H1 (cell line): ENCODE data around the gene PRKCA. TPM values are rescaled to one million over a fixed set of nuclear protein-coding genes. Genes with fewer than 3 reads are reported as not detected.

Source experiments
- ASH2L ChIP-seq: fragments of 200-600, 300-600 bp; sonication (generic); IDR thresholded peaks from one replicate; pipeline ENCODE4 v1.7.1; 2017; ENCODE audit warnings: low read length
- BCL11A ChIP-seq, 2 experiments: IDR thresholded peaks; one replicate each; pipeline ENCODE4 v1.6.1; 2011; ENCODE audit warnings: low read depth in 2 of 2, low read length in 2 of 2, mild to moderate bottlenecking in 2 of 2
- CHD2 ChIP-seq: IDR thresholded peaks from 2 replicates; pipeline ENCODE4 v1.6.1; 2012; ENCODE audit warnings: low read length, improper control_type of control experiment
- CHD7 ChIP-seq: fragments of 300-600 bp; sonication (generic); IDR thresholded peaks from 2 replicates; pipeline ENCODE4 v1.7.1; 2012; ENCODE audit warnings: low read length, moderate library complexity, mild to moderate bottlenecking, inconsistent platforms; ENCODE audit not compliant: insufficient replicate concordance
- EP300 ChIP-seq, 2 experiments: IDR thresholded peaks; 1 replicate in 1 of 2; 2 replicates in 1 of 2; pipeline ENCODE4 v1.6.1; 2011 to 2012; ENCODE audit warnings: low read depth in 2 of 2, low read length in 2 of 2, mild to moderate bottlenecking in 2 of 2, borderline replicate concordance in 1 of 2, inconsistent platforms in 1 of 2, moderate library complexity in 1 of 2
- JUN ChIP-seq: IDR thresholded peaks from 2 replicates; pipeline ENCODE4 v1.6.1; 2011; ENCODE audit warnings: low read depth, mild to moderate bottlenecking, improper control_type of control experiment, low read length
- KDM1A ChIP-seq: fragments of 200-600, 300-600 bp; sonication (generic); IDR thresholded peaks from 2 replicates; pipeline ENCODE4 v1.7.1; 2016; ENCODE audit warnings: mild to moderate bottlenecking, low read length, borderline replicate concordance
- RAD21 ChIP-seq, 2 experiments: IDR thresholded peaks in 1 of 2; conservative IDR thresholded peaks in 1 of 2; 2 replicates each; pipeline ENCODE4 v1.6.1; 2011; ENCODE audit warnings: low read depth in 2 of 2, low read length in 2 of 2, improper control_type of control experiment in 1 of 2, inconsistent platforms in 1 of 2, mild to moderate bottlenecking in 1 of 2, moderate library complexity in 1 of 2
- SP2 ChIP-seq: IDR thresholded peaks from 2 replicates; pipeline ENCODE4 v1.6.1; 2012; ENCODE audit warnings: mild to moderate bottlenecking, low read length, inconsistent platforms
- SRF ChIP-seq: IDR thresholded peaks from 2 replicates; pipeline ENCODE4 v1.6.1; 2011; ENCODE audit warnings: mild to moderate bottlenecking, low read depth, low read length, moderate library complexity
- SUZ12 ChIP-seq: fragments of 200-600 bp; sonication (generic); IDR thresholded peaks from 2 replicates; pipeline ENCODE4 v1.6.1; 2012; ENCODE audit warnings: mild to moderate bottlenecking, inconsistent platforms, low read length, moderate library complexity, mixed read lengths
- TAF1 ChIP-seq: IDR thresholded peaks from 2 replicates; pipeline ENCODE4 v1.6.1; 2011; ENCODE audit warnings: mild to moderate bottlenecking, low read depth, low read length
- TEAD4 ChIP-seq: IDR thresholded peaks from 2 replicates; pipeline ENCODE4 v1.6.1; 2012; ENCODE audit warnings: low read depth, low read length, inconsistent platforms, mixed read lengths
- polyA plus RNA-seq, 7 experiments: library from polyadenylated mRNA; depleted of rRNA in 3 of 7; stranded (reverse) in 5 of 7; unstranded in 2 of 7; fragments of >200 nt in 5 of 7; fragments of 200-250 nt in 2 of 7; gene quantifications; 1 replicate in 5 of 7; 2 replicates in 1 of 7; 4 replicates in 1 of 7; pipeline versions ENCODE4 v1.2.1 to v1.2.3, GENCODE V29; 2011 to 2013; ENCODE audit warnings: missing spikeins in 2 of 7, mixed read lengths in 2 of 7
- total RNA-seq: library from RNA; stranded (reverse); fragmentation: NEBNext Ultra II Directional; extraction: Animal tissue kit (Norgen Biotek cat#: 25700); gene quantifications from 2 replicates; pipeline ENCODE4 v1.2.1, GENCODE V29; 2021

PRKCA gene
- total and polyA plus RNA-seq, 2 of the 8 experiments (the other 6 are each of a cell fraction or from before 2014, with no cell fraction given): 5.8 to 17.8 TPM

- TF ChIP-seq CHD7: no peak
- TF ChIP-seq ASH2L: no peak
- TF ChIP-seq TAF1: no peak
- TF ChIP-seq KDM1A: no peak
- TF ChIP-seq BCL11A (IDR thresholded peaks at IDR 0.05; ENCODE audit: low read depth in 2 of 2, low read length in 2 of 2): no peak
- TF ChIP-seq EP300 (IDR thresholded peaks at IDR 0.05; ENCODE audit: borderline replicate concordance in 1 of 2, low read depth in 2 of 2, low read length in 2 of 2): no peak
- TF ChIP-seq RAD21 (IDR thresholded peaks at IDR 0.05 in 1 of 2, conservative IDR thresholded peaks at IDR 0.05 in 1 of 2; ENCODE audit: low read depth in 2 of 2, low read length in 2 of 2): no peak
- TF ChIP-seq SRF: no peak
- no peak for TF ChIP-seq CHD2
- TF ChIP-seq SP2: no peak
- no peak for TF ChIP-seq JUN
- no peak for TF ChIP-seq SUZ12
- TF ChIP-seq TEAD4: no peak
Observed at GRCh38 chr17:66511135-66511534, 208.7 kb downstream of the PRKCA start (continued).
